Measurements from ENCODE around the gene GLO1. TPM values are rescaled to one million over a fixed set of nuclear protein-coding genes. Genes with fewer than 3 reads are reported as not detected.

The GLO1 gene
- total and polyA plus RNA-seq, 2 experiments from 2014 or later, result 122 to 219 TPM

DNA sequence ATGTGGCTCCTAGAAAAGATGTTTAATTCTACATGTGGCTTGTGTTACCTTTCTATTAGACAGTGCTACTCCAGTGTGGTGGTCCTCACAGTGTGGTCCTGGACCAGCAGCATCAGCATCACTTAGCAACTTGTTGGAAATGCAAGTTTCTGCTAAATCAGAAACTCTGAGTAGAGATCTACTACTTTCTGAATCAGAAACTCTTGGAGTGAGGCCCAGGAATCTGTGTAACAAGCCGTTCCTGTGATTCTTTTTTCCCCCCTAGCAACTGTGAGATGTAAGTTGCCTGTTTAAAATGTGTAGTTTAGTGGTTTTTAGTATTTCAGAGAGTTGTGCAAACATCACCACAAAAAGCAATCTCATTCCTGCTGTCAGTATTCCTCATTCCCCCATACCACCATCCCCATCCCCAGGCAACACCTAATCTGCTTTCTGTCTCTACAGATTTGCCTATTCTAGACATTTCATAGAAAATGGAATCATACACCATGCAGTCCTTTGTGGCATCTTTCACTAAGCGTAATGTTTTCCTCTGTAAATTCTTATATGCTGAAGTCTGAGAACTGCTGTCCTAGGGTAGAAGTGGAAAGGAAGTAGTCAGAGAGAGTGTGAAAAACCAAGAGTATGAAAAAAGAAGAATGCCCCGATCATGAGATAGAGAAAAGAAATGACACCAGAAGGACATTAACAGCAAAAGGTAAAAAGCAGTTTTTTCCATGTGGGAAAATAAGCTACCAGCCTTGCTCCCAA is 44.4 kb downstream of the GLO1 start:
- H3K27me3 ChIP-seq, result no peaks in the 10 kb centered on the region
- no peaks in the 10 kb centered on the region for H3K9me3 ChIP-seq (ENCODE audit: low read depth)
- TF ChIP-seq CTCF (IDR thresholded peaks at IDR 0.05; ENCODE audit: low read depth, low read length), result no peak
- H3K36me3 ChIP-seq, result no peaks in the 10 kb centered on the region
- H3K27ac ChIP-seq, result no peak overlapping the region
- no peaks in the 10 kb centered on the region for H3K4me1 ChIP-seq (ENCODE audit: low read depth)
- no peak overlapping the region for H3K4me3 ChIP-seq
- DNase-seq (ENCODE audit: low read depth in 1 of 2, low spot score in 1 of 2), result no peak

DNA sequence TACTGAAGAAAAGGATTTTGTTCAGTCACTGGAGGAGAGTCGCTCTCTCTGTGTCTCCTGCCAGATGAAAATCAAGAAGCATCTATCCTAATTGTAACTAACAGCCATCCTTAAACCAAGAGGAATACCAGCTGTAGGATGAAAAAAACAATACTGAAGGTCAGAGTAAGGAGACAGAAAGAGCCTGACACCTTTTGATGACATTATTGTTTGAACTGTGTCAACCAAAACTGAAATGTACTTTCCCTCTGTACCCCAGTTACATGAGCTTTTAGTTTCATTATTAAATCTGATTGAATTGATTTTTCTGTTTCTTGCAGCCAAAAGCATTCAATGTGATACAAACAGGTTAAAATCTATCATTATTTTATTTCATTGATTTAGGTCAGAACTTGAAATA is 46.0 kb downstream of the GLO1 start:
- no peaks in the 10 kb centered on the region for H3K4me1 ChIP-seq (ENCODE audit: low read depth)
- no peaks in the 10 kb centered on the region for H3K9me3 ChIP-seq (ENCODE audit: low read depth)
- DNase-seq (ENCODE audit: low read depth in 1 of 2, low spot score in 1 of 2), result no peak
- no peak for TF ChIP-seq CTCF (IDR thresholded peaks at IDR 0.05; ENCODE audit: low read depth, low read length)
- H3K36me3 ChIP-seq, result no peaks in the 10 kb centered on the region
- H3K4me3 ChIP-seq, result no peak overlapping the region
- H3K27me3 ChIP-seq, result no peaks in the 10 kb centered on the region
- no peak overlapping the region for H3K27ac ChIP-seq

DNA sequence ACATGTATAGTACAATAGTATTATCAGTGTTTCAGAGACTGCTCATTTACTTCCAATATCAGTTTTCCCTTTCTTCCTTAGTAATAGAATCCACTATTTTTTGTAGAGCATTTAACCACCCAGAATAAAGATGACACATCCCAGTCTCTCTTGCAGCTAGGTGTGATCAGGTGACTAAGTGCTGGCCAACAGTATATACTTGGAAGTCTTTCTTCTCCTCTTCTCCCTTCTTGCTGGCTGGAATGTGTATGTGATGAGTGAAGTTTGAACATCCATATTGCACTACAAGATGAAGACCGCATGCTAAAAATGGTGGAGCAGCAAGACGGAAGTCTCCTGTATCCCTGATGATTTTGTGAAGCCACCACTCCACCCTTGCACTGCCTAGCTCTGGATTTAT is 48.7 kb downstream of the GLO1 start:
- Histone ChIP-seq H3K9me3 (ENCODE audit: low read depth) (no peaks in the 10 kb centered on the region), H3K27me3 (no peaks in the 10 kb centered on the region), H3K4me1 (ENCODE audit: low read depth) (peaks cover 4% of the 10 kb centered on the region), H3K27ac (no peak overlapping the region), H3K36me3 (no peaks in the 10 kb centered on the region), H3K4me3 (no peak overlapping the region)
- no peak for DNase-seq (ENCODE audit: low read depth in 1 of 2, low spot score in 1 of 2)
- TF ChIP-seq CTCF (IDR thresholded peaks at IDR 0.05; ENCODE audit: low read depth, low read length), result no peak

- no peak for TF ChIP-seq CTCF (IDR thresholded peaks at IDR 0.05; ENCODE audit: low read depth, low read length)
- H3K27ac ChIP-seq, result no peak overlapping the region
- H3K4me1 ChIP-seq (ENCODE audit: low read depth), result peaks cover 4% of the 10 kb centered on the region
- no peaks in the 10 kb centered on the region for H3K36me3 ChIP-seq
- H3K27me3 ChIP-seq, result no peaks in the 10 kb centered on the region
- H3K4me3 ChIP-seq, result no peak overlapping the region
- H3K9me3 ChIP-seq (ENCODE audit: low read depth), result no peaks in the 10 kb centered on the region
- no peak for DNase-seq (ENCODE audit: low read depth in 1 of 2, low spot score in 1 of 2)
Measured at GRCh38 chr6:38651121-38651784, 51.7 kb downstream of the GLO1 start.

DNA sequence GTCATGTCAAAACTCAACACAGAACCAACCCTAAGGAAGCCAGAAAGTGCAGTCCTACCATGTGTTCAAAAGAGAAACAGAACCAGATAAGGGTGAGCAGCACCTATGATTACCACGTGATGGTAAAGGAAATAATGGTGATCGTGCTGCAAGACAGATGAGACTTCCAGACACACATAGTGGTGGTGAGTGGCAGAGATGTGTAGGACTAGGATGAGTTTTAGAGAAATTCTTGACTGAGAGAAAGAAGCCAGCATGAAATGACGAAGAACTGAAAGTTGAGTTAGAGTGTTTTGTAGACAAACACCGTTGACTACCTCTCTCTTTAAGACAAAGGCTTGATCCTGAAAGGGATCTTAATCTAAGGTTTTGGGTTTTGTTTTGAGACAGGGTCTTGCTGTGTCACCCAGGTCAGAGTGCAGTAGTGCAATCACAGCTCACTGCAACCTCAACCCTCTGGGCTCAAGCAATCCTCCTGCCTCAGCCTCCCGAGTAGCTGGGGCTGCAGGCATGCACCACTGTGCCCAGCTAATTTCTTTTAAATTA is 52.7 kb downstream of the GLO1 start:
- no peak for TF ChIP-seq CTCF (IDR thresholded peaks at IDR 0.05; ENCODE audit: low read depth, low read length)
- H3K9me3 ChIP-seq (ENCODE audit: low read depth), result no peaks in the 10 kb centered on the region
- no peak for DNase-seq (ENCODE audit: low read depth in 1 of 2, low spot score in 1 of 2)
- H3K4me3 ChIP-seq, result no peak overlapping the region
- no peak overlapping the region for H3K27ac ChIP-seq
- peaks cover 4% of the 10 kb centered on the region for H3K4me1 ChIP-seq (ENCODE audit: low read depth)
- no peaks in the 10 kb centered on the region for H3K27me3 ChIP-seq
- H3K36me3 ChIP-seq, result no peaks in the 10 kb centered on the region
